Measurements from ENCODE around the gene FILIP1.
A peak's percentile ranks its signal among the peaks of the same experiment; 100 is the strongest.

FILIP1 gene

DNA sequence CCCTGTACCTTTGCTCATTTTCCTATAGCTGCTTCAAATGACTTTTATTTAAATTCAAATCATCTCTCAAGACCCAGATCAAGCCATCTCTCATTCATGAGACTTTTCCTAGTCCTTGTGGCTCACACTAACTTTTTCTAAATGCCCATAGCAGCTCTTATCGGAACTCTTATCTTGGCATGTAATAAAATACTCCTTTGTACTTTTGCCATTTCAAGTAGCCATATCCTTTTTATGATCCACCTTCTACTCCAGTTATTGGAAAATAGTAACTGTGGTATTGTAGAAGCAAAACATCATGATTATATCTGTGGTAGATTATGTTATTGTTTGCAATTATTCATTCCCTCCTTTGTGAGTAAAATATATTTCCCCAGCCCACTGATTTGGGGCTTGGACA is 37.6 kb upstream of the FILIP1 start:
- Histone ChIP-seq H3K4ac (ENCODE audit: low read depth, low read length) (no peak overlapping the region), H3K9me3 (ENCODE audit: insufficient read depth, low read depth, low read length) (no peaks in the 10 kb centered on the region), H3K27ac (ENCODE audit: low read depth, low read length) (peak overlapping the region; percentile 41), H2BK12ac (ENCODE audit: low read length) (no peak overlapping the region), H4K12ac (ENCODE audit: low read depth, low read length) (no peak overlapping the region), H4K91ac (ENCODE audit: low read depth, low read length) (no peak overlapping the region), H4K8ac (ENCODE audit: low read depth, low read length) (no peak overlapping the region), H3K4me1 (ENCODE audit: control insufficient read depth in 1 of 2, insufficient read depth in 2 of 2, low read length in 2 of 2) (peaks cover 7% of the 10 kb centered on the region in 2 experiments), H3K36me3 (ENCODE audit: control insufficient read depth in 1 of 2, insufficient read depth in 2 of 2, low read length in 2 of 2) (no peaks in the 10 kb centered on the region), H3K79me1 (ENCODE audit: low read length) (peaks cover 6% of the 10 kb centered on the region), H3K4me3 (ENCODE audit: low read depth, low read length) (no peak overlapping the region), H2BK5ac (ENCODE audit: low read depth, low read length, poor library complexity) (no peak overlapping the region), H3K23ac (ENCODE audit: low read length) (no peak overlapping the region), H3K9ac (ENCODE audit: low read length) (no peak overlapping the region), H2BK120ac (ENCODE audit: insufficient read depth, low read length, poor library complexity) (no peak overlapping the region), H2AK5ac (ENCODE audit: low read length) (no peak overlapping the region), H3K18ac (ENCODE audit: low read length) (no peak overlapping the region), H3K27me3 (ENCODE audit: insufficient read depth, low read length) (no peaks in the 10 kb centered on the region), H2AFZ (ENCODE audit: insufficient read depth, low read length, poor library complexity) (no peak overlapping the region), H3K14ac (ENCODE audit: low read length) (no peak overlapping the region), H3K4me2 (ENCODE audit: low read length) (no peak overlapping the region), H3K79me2 (ENCODE audit: control insufficient read depth, insufficient read depth, low read length, poor library complexity) (peaks cover 2% of the 10 kb centered on the region)
- DNase-seq: peak in 1 of 2 donors; percentile 56
- WGBS (ENCODE audit: extremely low coverage, insufficient coverage, insufficient read length): no CpG with 5 or more reads among the region's 1 CpG

DNA sequence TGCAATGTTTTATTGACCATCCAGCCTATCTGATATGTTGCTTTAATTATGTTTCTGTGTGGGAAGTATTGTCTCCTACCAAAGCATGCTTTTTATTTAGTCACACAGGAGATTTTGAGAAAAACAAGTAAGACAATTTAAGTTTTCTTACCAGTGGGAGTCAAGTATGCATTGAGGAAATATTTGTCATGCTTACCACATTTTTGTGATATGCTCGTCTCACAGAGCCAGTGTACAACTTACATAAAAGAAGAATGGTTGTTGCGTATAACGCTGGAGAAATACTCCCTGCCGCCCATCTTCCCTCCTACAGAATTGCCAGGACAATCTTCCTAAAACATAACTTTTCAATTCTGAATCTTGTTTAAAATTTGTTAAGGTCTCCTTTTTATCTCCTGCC is 37.1 kb upstream of the FILIP1 start:
- Histone ChIP-seq H3K36me3 (ENCODE audit: control insufficient read depth in 1 of 2, insufficient read depth in 2 of 2, low read length in 2 of 2) (no peaks in the 10 kb centered on the region), H2AK5ac (ENCODE audit: low read length) (no peak overlapping the region), H3K4me3 (ENCODE audit: low read depth, low read length) (no peak overlapping the region), H3K4ac (ENCODE audit: low read depth, low read length) (no peak overlapping the region), H3K9ac (ENCODE audit: low read length) (no peak overlapping the region), H3K14ac (ENCODE audit: low read length) (no peak overlapping the region), H2AFZ (ENCODE audit: insufficient read depth, low read length, poor library complexity) (no peak overlapping the region), H2BK5ac (ENCODE audit: low read depth, low read length, poor library complexity) (no peak overlapping the region), H3K18ac (ENCODE audit: low read length) (no peak overlapping the region), H2BK12ac (ENCODE audit: low read length) (no peak overlapping the region), H4K91ac (ENCODE audit: low read depth, low read length) (no peak overlapping the region), H3K27me3 (ENCODE audit: insufficient read depth, low read length) (no peaks in the 10 kb centered on the region), H4K12ac (ENCODE audit: low read depth, low read length) (no peak overlapping the region), H3K4me1 (ENCODE audit: control insufficient read depth in 1 of 2, insufficient read depth in 2 of 2, low read length in 2 of 2) (peaks cover 7% of the 10 kb centered on the region in 2 experiments), H3K27ac (ENCODE audit: low read depth, low read length) (no peak overlapping the region), H3K79me1 (ENCODE audit: low read length) (peaks cover 6% of the 10 kb centered on the region), H4K8ac (ENCODE audit: low read depth, low read length) (no peak overlapping the region), H3K9me3 (ENCODE audit: insufficient read depth, low read depth, low read length) (no peaks in the 10 kb centered on the region), H3K4me2 (ENCODE audit: low read length) (no peak overlapping the region), H3K79me2 (ENCODE audit: control insufficient read depth, insufficient read depth, low read length, poor library complexity) (peaks cover 2% of the 10 kb centered on the region), H3K23ac (ENCODE audit: low read length) (no peak overlapping the region), H2BK120ac (ENCODE audit: insufficient read depth, low read length, poor library complexity) (no peak overlapping the region)
- peak; percentile 12 to 68 for DNase-seq
- no CpG with 5 or more reads among the region's 4 CpGs for WGBS (ENCODE audit: extremely low coverage, insufficient coverage, insufficient read length)

DNA sequence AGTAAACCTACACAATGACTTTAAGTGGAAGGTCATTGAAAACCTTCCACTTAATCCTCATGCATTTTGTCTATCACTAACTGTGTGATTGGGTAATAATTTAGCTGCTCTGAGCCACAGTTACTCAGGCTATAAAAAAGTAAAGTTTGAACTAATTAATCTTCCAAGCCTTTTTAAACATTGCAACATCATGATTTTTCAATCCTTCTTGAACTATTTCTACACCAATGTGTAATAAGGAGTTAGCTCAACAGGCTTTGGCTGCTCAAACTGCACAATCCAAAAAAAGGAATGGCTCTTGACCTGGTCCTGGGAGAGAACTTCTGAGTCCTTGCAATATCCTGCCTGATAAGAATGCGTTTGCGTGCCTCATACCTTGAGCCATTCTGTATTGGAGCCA is 34.8 kb upstream of the FILIP1 start:
- H3K79me2 ChIP-seq (ENCODE audit: control insufficient read depth, insufficient read depth, low read length, poor library complexity): peaks cover 2% of the 10 kb centered on the region
- H2BK120ac ChIP-seq (ENCODE audit: insufficient read depth, low read length, poor library complexity): no peak overlapping the region
- H3K23ac ChIP-seq (ENCODE audit: low read length): no peak overlapping the region
- DNase-seq: no peak
- H4K91ac ChIP-seq (ENCODE audit: low read depth, low read length): no peak overlapping the region
- H3K79me1 ChIP-seq (ENCODE audit: low read length): peaks cover 7% of the 10 kb centered on the region
- H4K8ac ChIP-seq (ENCODE audit: low read depth, low read length): no peak overlapping the region
- H3K9ac ChIP-seq (ENCODE audit: low read length): no peak overlapping the region
- no peak overlapping the region for H3K14ac ChIP-seq (ENCODE audit: low read length)
- no peak overlapping the region for H3K27ac ChIP-seq (ENCODE audit: low read depth, low read length)
- no CpG with 5 or more reads among the region's 2 CpGs for WGBS (ENCODE audit: extremely low coverage, insufficient coverage, insufficient read length)
- H2AFZ ChIP-seq (ENCODE audit: insufficient read depth, low read length, poor library complexity): no peak overlapping the region
- H3K27me3 ChIP-seq (ENCODE audit: insufficient read depth, low read length): no peaks in the 10 kb centered on the region
- no peak overlapping the region for H2AK5ac ChIP-seq (ENCODE audit: low read length)
- H3K4me3 ChIP-seq (ENCODE audit: low read depth, low read length): no peak overlapping the region
- no peak overlapping the region for H3K18ac ChIP-seq (ENCODE audit: low read length)
- no peaks in the 10 kb centered on the region for H3K9me3 ChIP-seq (ENCODE audit: insufficient read depth, low read depth, low read length)
- no peak overlapping the region for H2BK12ac ChIP-seq (ENCODE audit: low read length)
- no peak overlapping the region for H3K4me2 ChIP-seq (ENCODE audit: low read length)
- no peak overlapping the region for H4K12ac ChIP-seq (ENCODE audit: low read depth, low read length)
- no peak overlapping the region for H2BK5ac ChIP-seq (ENCODE audit: low read depth, low read length, poor library complexity)
- H3K4me1 ChIP-seq (ENCODE audit: control insufficient read depth in 1 of 2, insufficient read depth in 2 of 2, low read length in 2 of 2): peaks cover 3 to 7% of the 10 kb centered on the region in 2 experiments
- no peak overlapping the region for H3K4ac ChIP-seq (ENCODE audit: low read depth, low read length)
- no peaks in the 10 kb centered on the region for H3K36me3 ChIP-seq (ENCODE audit: control insufficient read depth in 1 of 2, insufficient read depth in 2 of 2, low read length in 2 of 2)

DNA sequence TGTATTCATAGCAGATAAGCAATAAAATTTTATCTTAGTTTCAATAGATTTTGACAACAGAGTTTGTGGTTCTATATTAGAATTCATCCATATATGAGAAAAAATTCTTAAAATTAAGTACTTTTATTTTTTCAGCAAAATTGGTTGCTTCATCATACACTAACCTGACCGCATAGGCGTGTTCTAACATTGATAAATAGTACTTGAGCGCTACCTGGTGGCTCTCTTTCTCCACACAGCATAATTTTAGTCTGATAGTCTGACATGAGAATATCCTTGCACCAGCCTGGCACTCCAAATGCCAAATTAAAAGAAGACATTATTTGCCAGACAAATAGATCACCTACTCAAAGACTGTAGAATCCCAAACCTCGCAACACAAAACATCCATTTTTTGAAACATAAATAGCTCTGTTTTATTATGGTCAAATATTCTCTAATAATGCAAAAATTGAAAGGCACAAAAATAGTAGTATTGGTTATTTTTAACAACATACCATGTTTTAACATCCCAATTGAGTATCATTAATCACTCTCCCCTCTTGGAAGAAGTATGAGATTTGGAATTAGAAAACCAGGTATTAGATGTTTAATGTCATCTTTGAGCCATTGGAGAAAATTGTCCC is 33.0 kb upstream of the FILIP1 start:
- H3K27ac ChIP-seq (ENCODE audit: low read depth, low read length): no peak overlapping the region
- WGBS (ENCODE audit: extremely low coverage, insufficient coverage, insufficient read length): no CpG with 5 or more reads among the region's 4 CpGs
- H3K4me1 ChIP-seq (ENCODE audit: control insufficient read depth in 1 of 2, insufficient read depth in 2 of 2, low read length in 2 of 2): peaks cover 0 to 4% of the 10 kb centered on the region in 2 experiments
- H3K9me3 ChIP-seq (ENCODE audit: insufficient read depth, low read depth, low read length): no peaks in the 10 kb centered on the region
- H4K8ac ChIP-seq (ENCODE audit: low read depth, low read length): no peak overlapping the region
- no peak overlapping the region for H4K12ac ChIP-seq (ENCODE audit: low read depth, low read length)
- H3K4me2 ChIP-seq (ENCODE audit: low read length): no peak overlapping the region
- H3K18ac ChIP-seq (ENCODE audit: low read length): no peak overlapping the region
- no peak overlapping the region for H3K9ac ChIP-seq (ENCODE audit: low read length)
- H3K79me2 ChIP-seq (ENCODE audit: control insufficient read depth, insufficient read depth, low read length, poor library complexity): no peaks in the 10 kb centered on the region
- H3K36me3 ChIP-seq (ENCODE audit: control insufficient read depth in 1 of 2, insufficient read depth in 2 of 2, low read length in 2 of 2): no peaks in the 10 kb centered on the region
- H3K4me3 ChIP-seq (ENCODE audit: low read depth, low read length): no peak overlapping the region
- H3K14ac ChIP-seq (ENCODE audit: low read length): no peak overlapping the region
- no peak overlapping the region for H2AFZ ChIP-seq (ENCODE audit: insufficient read depth, low read length, poor library complexity)
- H2BK120ac ChIP-seq (ENCODE audit: insufficient read depth, low read length, poor library complexity): no peak overlapping the region
- H3K27me3 ChIP-seq (ENCODE audit: insufficient read depth, low read length): no peaks in the 10 kb centered on the region
- no peak overlapping the region for H2BK12ac ChIP-seq (ENCODE audit: low read length)
- no peak overlapping the region for H2BK5ac ChIP-seq (ENCODE audit: low read depth, low read length, poor library complexity)
- peak; percentile 69 to 91 for DNase-seq
- no peak overlapping the region for H3K4ac ChIP-seq (ENCODE audit: low read depth, low read length)
- no peak overlapping the region for H3K23ac ChIP-seq (ENCODE audit: low read length)
- peaks cover 3% of the 10 kb centered on the region for H3K79me1 ChIP-seq (ENCODE audit: low read length)
- H2AK5ac ChIP-seq (ENCODE audit: low read length): no peak overlapping the region
- H4K91ac ChIP-seq (ENCODE audit: low read depth, low read length): no peak overlapping the region
